Measurements from ENCODE around the gene EPHB3. TPM values are rescaled to one million over a fixed set of nuclear protein-coding genes. Genes with fewer than 3 reads are reported as not detected.

The EPHB3 gene
- total RNA-seq, 4 donors from 2014 or later, result 0.10 to 0.24 (median 0.12) TPM

- DNase-seq, result no peak
- H3K27ac ChIP-seq, result no peak overlapping the region
- H3K4me1 ChIP-seq, result peaks cover 0 to 7% of the 10 kb centered on the region in 2 donors
- no peaks in the 10 kb centered on the region for H3K36me3 ChIP-seq
- ATAC-seq, result no peak
- no peak overlapping the region for H3K4me3 ChIP-seq
- intact Hi-C loops (cut with DNase I; ENCODE audit: low total_unique reads) (no loop called here), in situ Hi-C loops (cut with MboI; ENCODE audit: low sequenced_read_pairs in 4 of 4) (no loop called here)
- no peak for TF ChIP-seq POLR2A (IDR thresholded peaks at IDR 0.05)
- no peak for TF ChIP-seq CTCF (IDR thresholded peaks at IDR 0.05 in 4 of 5, conservative IDR thresholded peaks at IDR 0.05 in 1 of 5)
- peaks cover 0 to 7% (median 7%) of the 10 kb centered on the region in 3 donors for H3K27me3 ChIP-seq
- H3K9me3 ChIP-seq, result no peaks in the 10 kb centered on the region
Measured at GRCh38 chr3:184554461-184554860, 7.1 kb upstream of the EPHB3 start.

- in situ Hi-C loops (cut with MboI; ENCODE audit: low sequenced_read_pairs in 4 of 4) (no loop called here), intact Hi-C loops (cut with DNase I; ENCODE audit: low total_unique reads) (no loop called here)
- no peak for TF ChIP-seq POLR2A (IDR thresholded peaks at IDR 0.05)
- no peak for TF ChIP-seq CTCF (IDR thresholded peaks at IDR 0.05 in 4 of 5, conservative IDR thresholded peaks at IDR 0.05 in 1 of 5)
- ATAC-seq (no peak), DNase-seq (no peak)
- Histone ChIP-seq H3K27ac (no peak overlapping the region), H3K4me1 (peaks cover 13 to 15% of the 10 kb centered on the region in 2 donors), H3K36me3 (no peaks in the 10 kb centered on the region), H3K9me3 (no peaks in the 10 kb centered on the region), H3K4me3 (no peak overlapping the region), H3K27me3 (peaks cover 0 to 7% (median 7%) of the 10 kb centered on the region in 3 donors)
Measured at GRCh38 chr3:184556582-184557347, 4.8 kb upstream of the EPHB3 start.

GRCh38 chr3:184557348-184557950 lies 4.1 kb upstream of the EPHB3 start:
- intact Hi-C loops (cut with DNase I; ENCODE audit: low total_unique reads), result no loop called here
- no peaks in the 10 kb centered on the region for H3K36me3 ChIP-seq
- no peak for ATAC-seq

GRCh38 chr3:184558726-184559125 lies 2.9 kb upstream of the EPHB3 start:
- Histone ChIP-seq H3K4me3 (no peak overlapping the region), H3K4me1 (peaks cover 13 to 15% of the 10 kb centered on the region in 2 donors), H3K9me3 (no peaks in the 10 kb centered on the region), H3K36me3 (no peaks in the 10 kb centered on the region), H3K27ac (no peak overlapping the region), H3K27me3 (peaks cover 0 to 7% (median 7%) of the 10 kb centered on the region in 3 donors)
- intact Hi-C loops (cut with DNase I; ENCODE audit: low total_unique reads), result no loop called here
- TF ChIP-seq CTCF (IDR thresholded peaks at IDR 0.05 in 4 of 5, conservative IDR thresholded peaks at IDR 0.05 in 1 of 5), result no peak
- no peak for TF ChIP-seq POLR2A (IDR thresholded peaks at IDR 0.05)
- DNase-seq, result no peak
- no peak for ATAC-seq
- in situ Hi-C loops (cut with MboI; ENCODE audit: low sequenced_read_pairs in 4 of 4), result no loop called here

More at GRCh38 chr3:184557348-184557950, 4.1 kb upstream of the EPHB3 start:
- Histone ChIP-seq H3K4me3 (no peak overlapping the region), H3K9me3 (no peaks in the 10 kb centered on the region), H3K4me1 (peaks cover 13 to 15% of the 10 kb centered on the region in 2 donors), H3K27me3 (peaks cover 0 to 7% (median 7%) of the 10 kb centered on the region in 3 donors), H3K27ac (no peak overlapping the region)
- DNase-seq, result no peak
- in situ Hi-C loops (cut with MboI; ENCODE audit: low sequenced_read_pairs in 4 of 4), result no loop called here
- TF ChIP-seq CTCF (IDR thresholded peaks at IDR 0.05 in 4 of 5, conservative IDR thresholded peaks at IDR 0.05 in 1 of 5) (no peak), POLR2A (IDR thresholded peaks at IDR 0.05) (no peak)

Data from gastrocnemius medialis (tissue), 4 donors.